Hematopoietic multipotent progenitor cell treated with erythropoietin and hydrocortisone succinate and interleukin-3 and kit ligand, for 6 days (in vitro differentiated cells): ENCODE data around the gene TFAP2E.
A peak's percentile ranks its signal among the peaks of the same experiment; 100 is the strongest.
"Not testable (repeated sequence)": the region's sequence is repeated elsewhere in the genome, so short reads cannot be mapped to it uniquely, and the experiment has no call there.

Experiments
- DNase-seq: peaks from one replicate; pipeline ENCODE4 v3.0.0-alpha.2; 2015

TFAP2E gene

DNA sequence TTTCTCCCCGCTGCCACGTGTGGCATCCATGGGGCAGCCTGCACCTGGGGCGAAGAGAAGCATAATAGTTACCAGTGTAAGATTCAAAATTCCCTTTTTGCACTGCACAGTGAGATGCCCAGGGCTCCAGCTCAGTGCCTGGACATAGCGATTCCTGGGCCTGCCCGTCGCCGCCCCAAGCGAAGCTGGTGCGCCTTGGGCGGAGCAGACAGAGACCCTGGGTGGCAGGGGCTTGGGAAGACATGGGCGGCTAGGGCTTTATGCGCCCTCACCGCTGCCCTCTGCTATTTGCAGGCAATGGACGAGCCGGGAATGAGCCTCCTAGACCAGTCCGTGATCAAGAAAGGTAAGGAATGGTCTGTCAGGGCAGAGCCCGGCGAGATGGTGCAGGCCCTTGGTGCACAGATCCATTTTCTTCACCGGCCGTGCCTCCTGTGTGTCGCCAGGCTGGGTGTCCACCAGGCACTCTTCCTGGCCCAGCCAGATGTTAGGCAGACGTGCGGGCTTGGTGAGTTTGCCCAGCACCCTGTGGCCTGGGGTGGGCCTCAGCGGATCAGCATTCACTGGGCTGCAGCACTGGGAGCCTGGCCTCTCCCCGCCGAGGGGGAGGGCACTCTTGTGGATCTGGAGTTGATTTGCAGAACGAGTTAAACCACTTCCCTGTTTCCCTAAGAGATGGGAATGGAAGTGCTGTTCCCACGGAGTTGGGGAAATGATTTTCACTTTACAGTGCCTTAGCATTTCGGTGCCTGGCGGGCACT lies 1.7 kb downstream of the TFAP2E start:
- DNase-seq, result no peak

GRCh38 chr1:35575416-35575958 lies 2.4 kb downstream of the TFAP2E start:
- no peak for DNase-seq

- peak; percentile 35 for DNase-seq
These were observed 3.1 kb downstream of the TFAP2E start for GRCh38 chr1:35576061-35576765.

GRCh38 chr1:35576766-35577070 lies 3.6 kb downstream of the TFAP2E start:
- not testable (repeated sequence) for DNase-seq

DNA sequence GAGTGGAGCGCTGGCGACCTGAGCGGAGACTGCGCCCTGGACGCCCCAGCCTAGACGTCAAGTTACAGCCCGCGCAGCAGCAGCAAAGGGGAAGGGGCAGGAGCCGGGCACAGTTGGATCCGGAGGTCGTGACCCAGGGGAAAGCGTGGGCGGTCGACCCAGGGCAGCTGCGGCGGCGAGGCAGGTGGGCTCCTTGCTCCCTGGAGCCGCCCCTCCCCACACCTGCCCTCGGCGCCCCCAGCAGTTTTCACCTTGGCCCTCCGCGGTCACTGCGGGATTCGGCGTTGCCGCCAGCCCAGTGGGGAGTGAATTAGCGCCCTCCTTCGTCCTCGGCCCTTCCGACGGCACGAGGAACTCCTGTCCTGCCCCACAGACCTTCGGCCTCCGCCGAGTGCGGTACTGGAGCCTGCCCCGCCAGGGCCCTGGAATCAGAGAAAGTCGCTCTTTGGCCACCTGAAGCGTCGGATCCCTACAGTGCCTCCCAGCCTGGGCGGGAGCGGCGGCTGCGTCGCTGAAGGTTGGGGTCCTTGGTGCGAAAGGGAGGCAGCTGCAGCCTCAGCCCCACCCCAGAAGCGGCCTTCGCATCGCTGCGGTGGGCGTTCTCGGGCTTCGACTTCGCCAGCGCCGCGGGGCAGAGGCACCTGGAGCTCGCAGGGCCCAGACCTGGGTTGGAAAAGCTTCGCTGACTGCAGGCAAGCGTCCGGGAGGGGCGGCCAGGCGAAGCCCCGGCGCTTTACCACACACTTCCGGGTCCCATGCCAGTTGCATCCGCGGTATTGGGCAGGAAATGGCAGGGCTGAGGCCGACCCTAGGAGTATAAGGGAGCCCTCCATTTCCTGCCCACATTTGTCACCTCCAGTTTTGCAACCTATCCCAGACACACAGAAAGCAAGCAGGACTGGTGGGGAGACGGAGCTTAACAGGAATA lies 4.2 kb downstream of the TFAP2E start:
- DNase-seq, result peak; percentile 86

DNA sequence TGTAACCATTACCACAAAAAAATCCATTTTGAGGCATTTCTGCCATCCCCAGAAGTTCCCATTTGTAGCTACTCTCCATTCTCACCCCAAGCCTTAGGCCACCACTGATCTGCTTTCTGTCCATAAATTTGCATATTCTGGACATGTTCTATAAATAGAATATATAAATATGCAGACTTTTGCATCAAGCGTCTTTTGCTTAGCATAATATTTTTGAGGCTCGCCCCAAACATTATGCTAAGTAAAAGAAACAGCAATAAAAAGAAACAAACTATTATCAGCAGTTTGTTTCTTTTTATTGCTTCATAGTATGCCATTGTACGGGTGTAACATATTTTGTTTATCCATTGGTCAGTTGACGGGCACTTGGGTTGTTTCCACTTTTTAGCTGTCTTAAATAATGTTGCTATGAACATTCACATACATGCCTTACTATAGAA lies 7.9 kb downstream of the TFAP2E start:
- no peak for DNase-seq

GRCh38 chr1:35581621-35582020 lies 8.5 kb downstream of the TFAP2E start:
- DNase-seq, result not testable (repeated sequence)

- no peak for DNase-seq
These were observed 12.2 kb downstream of the TFAP2E start for GRCh38 chr1:35585281-35585680.

DNA sequence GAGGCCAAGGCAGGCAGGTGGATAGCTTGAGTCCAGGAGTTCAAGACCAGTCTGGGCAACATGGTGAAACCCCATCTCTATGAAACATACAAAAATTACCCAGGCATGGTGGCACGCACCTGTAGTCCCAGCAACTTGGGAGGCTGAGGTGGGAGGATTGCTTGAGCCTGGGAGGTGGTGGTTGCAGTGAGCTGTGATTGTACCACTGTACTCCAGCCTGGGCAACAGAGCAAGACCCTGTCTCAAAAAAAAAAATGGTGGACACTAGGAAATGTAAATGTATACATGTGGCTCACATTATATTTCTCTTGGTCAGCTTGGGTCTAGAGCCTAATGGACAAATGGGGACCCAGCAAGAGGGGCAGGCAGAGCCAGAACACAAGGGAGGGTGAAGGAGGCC lies 12.7 kb downstream of the TFAP2E start:
- DNase-seq, result not testable (repeated sequence)

DNA sequence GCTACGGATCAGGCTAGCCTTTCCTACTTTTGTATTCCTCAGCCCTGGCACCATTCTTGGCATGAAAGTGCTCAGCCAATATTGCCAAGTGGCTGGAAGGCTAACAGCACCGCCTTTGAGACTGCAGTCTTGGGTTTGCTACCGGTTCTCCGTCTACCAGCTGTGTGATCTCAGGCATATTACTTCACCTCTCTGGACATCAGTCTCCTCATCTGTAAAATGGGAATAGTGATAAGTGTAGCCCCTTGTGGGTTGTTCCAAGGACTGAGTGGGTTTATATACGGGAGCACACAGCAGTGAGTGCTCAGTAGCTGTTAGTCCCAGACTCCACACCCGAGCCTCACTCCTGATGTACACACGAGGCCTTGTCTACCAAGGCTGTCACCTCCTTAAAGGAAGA lies 13.7 kb downstream of the TFAP2E start:
- no peak for DNase-seq

GRCh38 chr1:35587736-35588135 lies 14.6 kb downstream of the TFAP2E start:
- no peak for DNase-seq

DNA sequence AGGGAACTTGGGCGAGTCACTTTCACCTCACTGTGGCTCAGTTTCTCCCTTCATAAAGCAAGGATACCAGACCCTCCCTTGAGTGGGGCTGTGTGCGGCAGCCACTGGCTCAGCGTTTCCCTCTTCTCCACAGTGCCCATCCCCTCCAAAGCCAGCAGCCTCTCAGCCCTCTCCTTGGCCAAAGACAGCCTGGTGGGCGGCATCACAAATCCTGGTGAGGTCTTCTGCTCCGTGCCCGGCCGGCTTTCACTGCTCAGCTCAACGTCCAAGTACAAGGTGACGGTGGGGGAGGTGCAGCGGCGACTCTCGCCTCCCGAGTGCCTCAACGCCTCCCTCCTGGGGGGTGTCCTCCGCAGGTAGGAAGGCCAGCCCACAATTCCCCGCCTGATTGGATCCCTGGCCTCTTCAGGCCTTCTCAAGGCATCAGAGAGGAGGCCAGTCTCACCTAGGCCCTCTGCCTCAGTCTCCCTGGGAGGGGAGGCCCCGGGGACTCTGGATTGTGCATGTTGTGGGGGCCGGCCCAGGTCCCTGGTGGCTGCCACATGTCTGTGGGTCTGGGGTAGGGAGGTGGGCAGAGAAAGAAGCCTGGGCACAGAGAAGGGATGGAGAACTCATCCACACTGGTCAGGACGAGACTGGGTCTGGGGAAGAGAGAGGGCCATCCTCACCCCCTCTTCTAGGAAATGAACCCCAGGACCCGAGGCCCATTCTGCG lies 15.2 kb downstream of the TFAP2E start:
- no peak for DNase-seq

DNA sequence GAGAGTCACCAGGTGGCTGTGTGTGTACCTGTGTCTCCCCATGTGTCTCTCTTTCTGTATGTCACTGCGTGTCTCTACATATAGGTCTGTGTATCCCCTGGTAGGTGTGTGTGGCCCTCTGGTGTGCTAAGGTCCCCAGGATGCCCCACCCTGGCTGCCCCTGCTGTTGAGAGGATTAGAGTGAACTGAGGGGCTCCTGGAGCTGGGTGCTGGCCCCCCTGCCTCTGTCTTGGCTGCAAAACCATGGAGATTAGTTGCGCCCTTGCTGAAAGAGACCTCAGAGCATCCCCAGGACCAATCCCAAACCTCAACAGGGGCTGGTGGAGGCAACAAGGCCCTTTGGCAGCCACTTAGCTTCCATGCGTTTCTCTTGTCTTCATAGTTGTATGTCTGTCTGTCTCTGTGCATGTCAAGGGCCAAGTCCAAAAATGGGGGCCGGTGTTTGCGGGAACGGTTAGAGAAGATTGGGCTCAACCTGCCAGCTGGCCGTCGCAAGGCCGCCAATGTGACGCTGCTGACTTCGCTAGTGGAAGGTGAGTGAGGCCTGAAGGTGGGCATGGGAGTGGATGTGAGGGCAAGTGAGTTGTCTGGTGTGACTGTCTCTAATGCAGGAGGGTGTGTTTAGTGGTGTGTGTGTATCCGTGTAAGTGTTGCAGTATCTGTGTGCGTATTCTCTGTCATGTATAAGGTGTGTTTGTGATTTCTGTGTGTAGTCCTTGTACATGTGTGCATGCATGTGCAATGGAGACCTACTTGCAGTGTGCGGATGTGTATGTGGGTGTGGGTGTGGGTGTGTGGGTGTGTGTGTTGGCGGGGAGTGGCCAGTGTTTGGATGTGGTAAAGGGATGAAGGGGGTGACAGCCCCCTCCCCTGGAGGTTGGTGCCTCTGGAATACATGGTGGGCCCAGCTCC lies 16.7 kb downstream of the TFAP2E start:
- DNase-seq, result no peak

DNA sequence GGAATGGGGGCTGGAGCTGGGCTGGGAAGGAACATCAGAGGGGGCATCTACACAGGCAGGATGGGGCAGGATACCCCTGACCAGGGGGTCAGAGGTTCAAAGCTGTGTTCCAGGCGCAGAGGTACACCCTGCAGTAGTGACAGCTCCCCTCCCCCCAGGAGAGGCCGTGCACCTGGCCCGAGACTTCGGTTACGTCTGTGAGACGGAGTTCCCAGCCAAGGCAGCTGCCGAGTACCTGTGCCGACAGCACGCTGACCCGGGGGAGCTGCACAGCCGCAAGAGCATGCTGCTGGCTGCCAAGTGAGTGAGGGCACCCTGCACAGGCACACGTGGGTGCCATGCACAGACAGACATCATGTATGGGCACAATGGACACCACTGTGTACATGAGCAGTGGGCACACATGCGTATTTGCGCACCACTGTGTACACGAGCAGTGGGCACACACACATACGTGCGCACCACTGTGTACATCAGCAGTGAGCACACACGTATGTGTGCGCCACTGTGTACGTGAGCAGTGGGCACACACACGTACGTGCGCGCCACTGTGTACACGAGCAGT lies 17.4 kb downstream of the TFAP2E start:
- no peak for DNase-seq

GRCh38 chr1:35591211-35591610 lies 18.1 kb downstream of the TFAP2E start:
- no peak for DNase-seq

GRCh38 chr1:35592991-35593769 lies 20.1 kb downstream of the TFAP2E start:
- DNase-seq, result peak; percentile 45

DNA sequence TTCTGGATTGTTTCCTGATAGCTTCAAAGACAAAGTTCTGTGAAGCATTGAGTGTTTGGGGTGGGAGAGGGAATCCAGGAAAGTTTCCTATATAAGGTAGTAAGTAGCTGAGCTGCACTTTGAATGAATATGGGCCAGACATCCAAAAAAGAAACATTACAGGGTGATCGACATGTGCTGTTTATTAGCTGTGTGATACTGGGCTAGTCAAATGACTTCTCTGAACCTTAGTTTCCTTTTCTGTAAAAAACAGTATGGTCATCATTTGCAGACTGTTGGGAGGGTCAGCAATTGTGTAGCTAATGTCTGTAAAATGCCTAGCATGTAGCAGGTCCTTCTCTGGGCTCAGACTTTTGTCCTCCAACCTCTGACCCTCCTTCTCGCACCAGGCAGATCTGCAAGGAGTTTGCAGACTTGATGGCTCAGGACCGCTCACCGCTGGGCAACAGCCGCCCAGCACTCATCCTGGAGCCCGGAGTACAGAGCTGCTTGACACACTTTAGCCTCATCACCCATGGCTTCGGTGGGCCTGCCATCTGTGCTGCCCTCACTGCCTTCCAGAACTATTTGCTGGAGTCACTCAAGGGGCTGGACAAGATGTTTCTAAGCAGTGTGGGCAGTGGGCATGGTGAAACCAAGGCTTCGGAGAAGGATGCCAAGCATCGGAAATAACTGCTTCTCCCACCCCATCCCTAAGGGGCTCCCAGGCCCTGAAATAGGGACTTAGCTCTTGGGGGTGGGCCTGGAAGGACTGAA lies 21.1 kb downstream of the TFAP2E start:
- no peak for DNase-seq

GRCh38 chr1:35595684-35596083 lies 22.6 kb downstream of the TFAP2E start:
- no peak for DNase-seq

- DNase-seq, result no peak
These were observed 24.8 kb downstream of the TFAP2E start for GRCh38 chr1:35597870-35598269.
